Measurements from ENCODE around the gene BLACAT1. TPM values are rescaled to one million over a fixed set of nuclear protein-coding genes. Genes with fewer than 3 reads are reported as not detected.
A peak's percentile ranks its signal among the peaks of the same experiment; 100 is the strongest.
"Not testable (repeated sequence)": the region's sequence is repeated elsewhere in the genome, so short reads cannot be mapped to it uniquely, and the experiment has no call there.

BLACAT1 gene
- total RNA-seq, 1 experiment from 2014 or later = 9.8 TPM

- TF ChIP-seq ATF6 (CRISPR knock-in tag; IDR thresholded peaks at IDR 0.05) (no peak), ZNF396 (CRISPR knock-in tag; IDR thresholded peaks at IDR 0.05; ENCODE audit: borderline replicate concordance) (no peak), AFF4 (CRISPR knock-in tag; IDR thresholded peaks at IDR 0.05; ENCODE audit: borderline replicate concordance) (no peak), SOX15 (CRISPR knock-in tag; IDR thresholded peaks at IDR 0.05) (no peak), ZNF416 (CRISPR knock-in tag; IDR thresholded peaks at IDR 0.05) (no peak), RORB (CRISPR knock-in tag; IDR thresholded peaks at IDR 0.05) (no peak), TCF7 (CRISPR knock-in tag; IDR thresholded peaks at IDR 0.05; ENCODE audit: low read depth) (no peak), HMGXB4 (CRISPR knock-in tag; IDR thresholded peaks at IDR 0.05) (no peak), EMX1 (CRISPR knock-in tag; IDR thresholded peaks at IDR 0.05) (no peak), FOXK1 (CRISPR knock-in tag; IDR thresholded peaks at IDR 0.05) (no peak), ZNF232 (CRISPR knock-in tag; IDR thresholded peaks at IDR 0.05) (no peak)
- CTCF ChIA-PET = interaction anchor here (7.2 kb wide), 1 partner anchor 51 kb away, joined by 89 read pairs; no protein-coding TSS in a partner anchor
- DNase-seq (ENCODE audit: low spot score) (no peak), ATAC-seq (no peak)
- peaks cover 54% of the 10 kb centered on the region for H3K4me1 Mint-ChIP-seq
- no peak overlapping the region for H3K4me3 Mint-ChIP-seq
- POLR2A ChIA-PET = no interaction called here
- no peak overlapping the region for H3K27ac Mint-ChIP-seq
- no peaks in the 10 kb centered on the region for H3K36me3 Mint-ChIP-seq
- no peaks in the 10 kb centered on the region for H3K9me3 Mint-ChIP-seq
- H3K27me3 Mint-ChIP-seq (ENCODE audit: low read depth) = peaks cover 71% of the 10 kb centered on the region
Observed at GRCh38 chr1:205434738-205435137, 21.1 kb downstream of the BLACAT1 start.

GRCh38 chr1:205432692-205433091 is 23.2 kb downstream of the BLACAT1 start:
- TF ChIP-seq ZNF121 (CRISPR knock-in tag; IDR thresholded peaks at IDR 0.05) = peak; percentile 97
- ATAC-seq; H3K9me3 Mint-ChIP-seq; H3K27ac Mint-ChIP-seq; POLR2A ChIA-PET; DNase-seq (ENCODE audit: low spot score); H3K36me3 Mint-ChIP-seq; H3K4me3 Mint-ChIP-seq: not testable (repeated sequence)
- H3K4me1 Mint-ChIP-seq = peaks cover 37% of the 10 kb centered on the region
- CTCF ChIA-PET = interaction anchor here (0.8 to 7.2 kb wide), 5 partner anchors 15 to 91 kb away, joined by 3 to 121 read pairs (median 78); partner anchors contain the start of gene BLACAT1
- H3K27me3 Mint-ChIP-seq (ENCODE audit: low read depth) = peaks cover 84% of the 10 kb centered on the region

GRCh38 chr1:205432116-205432515 is 23.7 kb downstream of the BLACAT1 start:
- Mint-ChIP-seq H3K4me1 (peaks cover 33% of the 10 kb centered on the region), H3K27ac (no peak overlapping the region), H3K36me3 (no peaks in the 10 kb centered on the region), H3K4me3 (no peak overlapping the region), H3K27me3 (ENCODE audit: low read depth) (peaks cover 84% of the 10 kb centered on the region), H3K9me3 (no peaks in the 10 kb centered on the region)
- ChIA-PET POLR2A (interaction anchor here (1.8 kb wide), 1 partner anchor 13 kb away, joined by 9 read pairs; no protein-coding TSS in a partner anchor), CTCF (interaction anchor here (0.8 to 7.2 kb wide), 8 partner anchors 13 to 92 kb away, joined by 3 to 121 read pairs (median 39); partner anchors contain the start of genes BLACAT1 and LEMD1)
- DNase-seq (ENCODE audit: low spot score) (no peak), ATAC-seq (0 out of 2 replicates have a peak, but pooled peaks have one; percentile 8)
- TF ChIP-seq ZNF138 (CRISPR knock-in tag; conservative IDR thresholded peaks at IDR 0.05) = no peak
- TF ChIP-seq ELF4 (CRISPR knock-in tag; IDR thresholded peaks at IDR 0.05; ENCODE audit: low read depth) = no peak
- no peak for TF ChIP-seq ZMAT4 (CRISPR knock-in tag; IDR thresholded peaks at IDR 0.05)
- TF ChIP-seq SP1 (CRISPR knock-in tag; conservative IDR thresholded peaks at IDR 0.05) = no peak
- TF ChIP-seq TCF7 (CRISPR knock-in tag; IDR thresholded peaks at IDR 0.05; ENCODE audit: low read depth) = no peak
- no peak for TF ChIP-seq E2F1 (CRISPR knock-in tag; IDR thresholded peaks at IDR 0.05)
- TF ChIP-seq SMAD3 (CRISPR knock-in tag; IDR thresholded peaks at IDR 0.05; ENCODE audit: borderline replicate concordance) = no peak
- TF ChIP-seq ZBTB21 (CRISPR knock-in tag; IDR thresholded peaks at IDR 0.05; ENCODE audit: borderline replicate concordance) = no peak
- no peak for TF ChIP-seq MXD4 (CRISPR knock-in tag; IDR thresholded peaks at IDR 0.05; ENCODE audit: borderline replicate concordance)
- no peak for TF ChIP-seq SOX15 (CRISPR knock-in tag; IDR thresholded peaks at IDR 0.05)
- TF ChIP-seq E2F5 (CRISPR knock-in tag; IDR thresholded peaks at IDR 0.05) = no peak
- TF ChIP-seq ESRRA (CRISPR knock-in tag; IDR thresholded peaks at IDR 0.05; ENCODE audit: borderline replicate concordance) = no peak
- no peak for TF ChIP-seq HMGA2 (CRISPR knock-in tag; IDR thresholded peaks at IDR 0.05)
- no peak for TF ChIP-seq ZNF423 (CRISPR knock-in tag; IDR thresholded peaks at IDR 0.05)

All from WTC11 (cell line).